AG04450 (cell line): Measurements from ENCODE around the gene DTNBP1. TPM values are rescaled to one million over a fixed set of nuclear protein-coding genes. Genes with fewer than 3 reads are reported as not detected.

Source experiments
- CTCF ChIA-PET: fragments of 300-600, 350-600 bp; formaldehyde crosslinking; extraction: SDS; loops from one replicate; lab custom pipeline; 2022; ENCODE audit warnings: antibody characterized with exemption, inconsistent platforms; lab: Charles Lee
- POLR2A ChIA-PET: fragments of 350-600 bp; formaldehyde crosslinking; extraction: SDS; loops from one replicate; lab custom pipeline; 2021; ENCODE audit warnings: antibody characterized with exemption, inconsistent platforms; lab: Yijun Ruan, JAX
- DNase-seq: peaks from one replicate; pipeline ENCODE4 v3.0.0-alpha.2; 2011; ENCODE audit warnings: low read depth, low spot score
- H3K27ac ChIP-seq: one replicate; pipeline ENCODE4 v1.5.1; 2012; ENCODE audit warnings: low read depth, low read length, control low read depth
- H3K27me3 ChIP-seq: one replicate; pipeline ENCODE4 v1.6.0; 2012; ENCODE audit warnings: low read length; ENCODE audit not compliant: control insufficient read depth, insufficient read depth
- H3K4me3 ChIP-seq: 2 replicates; pipeline ENCODE4 v1.5.1; 2011; ENCODE audit warnings: mild to moderate bottlenecking, low read depth, low read length, control low read depth
- H3K9me3 ChIP-seq: 2 replicates; pipeline ENCODE4 v1.5.1; 2012; ENCODE audit warnings: low read length; ENCODE audit not compliant: control insufficient read depth, insufficient read depth
- polyA plus RNA-seq: library from polyadenylated mRNA; depleted of rRNA; stranded (reverse); fragments of >200 nt; gene quantifications from 2 replicates; pipeline ENCODE4 v1.2.3, GENCODE V29; 2011
- TF ChIP-seq, protein P1 (sequence below): IDR thresholded peaks from 2 replicates; pipeline ENCODE4 v1.5.1; 2011; ENCODE audit warnings: low read depth, low read length, control low read depth, inconsistent platforms

DTNBP1 gene
- polyA plus RNA-seq, 1 experiment, result 15.2 TPM

DNA sequence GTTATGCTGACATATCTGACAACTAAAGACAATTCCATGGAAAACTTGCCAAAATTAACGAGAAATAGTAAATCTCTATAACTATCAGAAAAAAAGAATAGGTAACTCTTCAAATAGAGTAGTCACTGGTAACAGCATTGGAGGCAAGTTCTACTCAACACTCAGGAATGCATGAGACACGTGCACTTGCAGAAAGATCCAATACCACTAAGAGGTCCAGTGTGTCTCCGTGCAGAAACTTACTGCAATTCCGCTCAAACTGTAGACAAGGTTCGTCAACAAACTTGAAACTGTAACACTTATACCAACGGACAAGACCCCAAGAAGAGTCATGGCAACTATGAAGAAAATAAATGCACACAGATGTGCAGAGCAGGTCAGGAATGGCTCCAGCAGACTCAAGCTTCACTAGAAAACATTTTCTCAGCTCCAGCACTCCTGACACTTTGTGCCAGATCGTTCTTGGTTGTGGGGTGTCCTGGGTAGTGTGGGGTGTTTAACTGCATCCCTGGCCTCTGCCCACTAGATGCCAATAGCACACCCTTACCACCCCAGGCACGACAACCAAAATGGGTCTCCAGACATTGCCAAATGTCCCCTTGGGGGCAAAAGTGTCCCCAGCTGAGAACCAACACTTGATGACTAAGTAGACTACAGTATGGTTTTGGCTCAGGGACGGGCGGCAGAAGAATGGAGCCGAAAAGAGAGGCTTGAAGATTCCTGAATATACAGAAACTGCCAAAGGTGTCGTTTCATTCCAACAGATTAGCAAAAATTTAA, 134.8 kb downstream of the DTNBP1 start:
- TF ChIP-seq, protein P1, sequence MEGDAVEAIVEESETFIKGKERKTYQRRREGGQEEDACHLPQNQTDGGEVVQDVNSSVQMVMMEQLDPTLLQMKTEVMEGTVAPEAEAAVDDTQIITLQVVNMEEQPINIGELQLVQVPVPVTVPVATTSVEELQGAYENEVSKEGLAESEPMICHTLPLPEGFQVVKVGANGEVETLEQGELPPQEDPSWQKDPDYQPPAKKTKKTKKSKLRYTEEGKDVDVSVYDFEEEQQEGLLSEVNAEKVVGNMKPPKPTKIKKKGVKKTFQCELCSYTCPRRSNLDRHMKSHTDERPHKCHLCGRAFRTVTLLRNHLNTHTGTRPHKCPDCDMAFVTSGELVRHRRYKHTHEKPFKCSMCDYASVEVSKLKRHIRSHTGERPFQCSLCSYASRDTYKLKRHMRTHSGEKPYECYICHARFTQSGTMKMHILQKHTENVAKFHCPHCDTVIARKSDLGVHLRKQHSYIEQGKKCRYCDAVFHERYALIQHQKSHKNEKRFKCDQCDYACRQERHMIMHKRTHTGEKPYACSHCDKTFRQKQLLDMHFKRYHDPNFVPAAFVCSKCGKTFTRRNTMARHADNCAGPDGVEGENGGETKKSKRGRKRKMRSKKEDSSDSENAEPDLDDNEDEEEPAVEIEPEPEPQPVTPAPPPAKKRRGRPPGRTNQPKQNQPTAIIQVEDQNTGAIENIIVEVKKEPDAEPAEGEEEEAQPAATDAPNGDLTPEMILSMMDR, result no peak
- ChIA-PET CTCF (no interaction called here), POLR2A (no interaction called here)
- DNase-seq, result no peak
- Histone ChIP-seq H3K27ac (no peak overlapping the region), H3K27me3 (no peaks in the 10 kb centered on the region), H3K4me3 (no peak overlapping the region), H3K9me3 (peaks cover 13% of the 10 kb centered on the region)

DNA sequence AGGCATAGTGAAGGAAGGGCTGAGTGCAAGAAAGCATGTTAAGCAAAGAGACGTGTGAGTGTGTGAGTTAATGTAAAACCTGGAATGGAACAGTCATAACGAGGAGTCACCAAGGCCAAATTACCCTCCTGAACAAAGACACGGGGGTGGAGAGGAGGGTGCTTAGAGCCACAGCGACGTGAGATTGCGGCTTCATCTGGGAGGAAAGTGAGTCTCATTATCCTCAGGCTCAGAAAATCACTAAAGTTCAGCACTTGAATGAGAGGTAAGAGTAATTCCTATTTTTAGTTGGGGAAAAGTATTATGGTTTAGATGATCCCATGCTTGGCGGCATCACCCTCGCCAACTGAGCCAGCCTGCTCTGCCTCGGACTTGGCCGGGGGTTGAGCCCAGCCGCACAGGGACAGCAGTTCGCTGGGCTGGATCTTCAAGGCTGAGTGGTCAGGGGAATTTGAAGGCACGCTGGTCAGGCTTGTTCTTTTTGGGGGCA, 136.6 kb downstream of the DTNBP1 start:
- Histone ChIP-seq H3K9me3 (peaks cover 13% of the 10 kb centered on the region), H3K4me3 (no peak overlapping the region), H3K27me3 (no peaks in the 10 kb centered on the region), H3K27ac (no peak overlapping the region)
- TF ChIP-seq, protein P1, result no peak
- ChIA-PET CTCF (no interaction called here), POLR2A (no interaction called here)
- DNase-seq, result no peak

DNA sequence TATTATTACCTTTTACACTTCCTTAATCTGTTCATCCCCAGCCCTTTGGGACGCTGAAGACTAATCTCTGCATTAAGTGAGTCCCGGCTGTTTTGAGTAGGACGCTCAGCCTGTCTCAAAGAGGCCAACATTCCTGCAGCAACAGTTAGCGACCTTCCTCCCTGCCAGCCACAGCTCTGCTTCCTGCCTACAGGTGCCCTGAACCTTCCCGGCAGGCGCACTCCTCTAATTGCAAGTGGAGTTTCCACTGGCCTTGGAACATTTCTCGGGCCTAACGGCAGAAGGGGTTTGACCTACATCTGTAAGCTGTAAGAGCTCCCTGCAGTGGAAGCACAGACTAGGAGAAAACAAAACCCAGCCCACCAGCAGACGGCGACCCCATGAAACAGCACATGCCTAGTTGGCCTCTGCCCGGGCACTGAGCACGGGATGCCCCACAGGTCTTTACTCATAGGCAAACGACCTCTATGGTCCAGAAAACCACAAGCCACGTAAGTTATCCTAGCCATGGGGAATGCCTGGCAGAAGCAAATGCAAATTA, 137.9 kb downstream of the DTNBP1 start:
- peaks cover 13% of the 10 kb centered on the region for H3K9me3 ChIP-seq
- H3K4me3 ChIP-seq, result no peak overlapping the region
- DNase-seq, result no peak
- H3K27ac ChIP-seq, result no peak overlapping the region
- TF ChIP-seq, protein P1, result no peak
- no peaks in the 10 kb centered on the region for H3K27me3 ChIP-seq
- CTCF ChIA-PET, result no interaction called here
- POLR2A ChIA-PET, result no interaction called here

DNA sequence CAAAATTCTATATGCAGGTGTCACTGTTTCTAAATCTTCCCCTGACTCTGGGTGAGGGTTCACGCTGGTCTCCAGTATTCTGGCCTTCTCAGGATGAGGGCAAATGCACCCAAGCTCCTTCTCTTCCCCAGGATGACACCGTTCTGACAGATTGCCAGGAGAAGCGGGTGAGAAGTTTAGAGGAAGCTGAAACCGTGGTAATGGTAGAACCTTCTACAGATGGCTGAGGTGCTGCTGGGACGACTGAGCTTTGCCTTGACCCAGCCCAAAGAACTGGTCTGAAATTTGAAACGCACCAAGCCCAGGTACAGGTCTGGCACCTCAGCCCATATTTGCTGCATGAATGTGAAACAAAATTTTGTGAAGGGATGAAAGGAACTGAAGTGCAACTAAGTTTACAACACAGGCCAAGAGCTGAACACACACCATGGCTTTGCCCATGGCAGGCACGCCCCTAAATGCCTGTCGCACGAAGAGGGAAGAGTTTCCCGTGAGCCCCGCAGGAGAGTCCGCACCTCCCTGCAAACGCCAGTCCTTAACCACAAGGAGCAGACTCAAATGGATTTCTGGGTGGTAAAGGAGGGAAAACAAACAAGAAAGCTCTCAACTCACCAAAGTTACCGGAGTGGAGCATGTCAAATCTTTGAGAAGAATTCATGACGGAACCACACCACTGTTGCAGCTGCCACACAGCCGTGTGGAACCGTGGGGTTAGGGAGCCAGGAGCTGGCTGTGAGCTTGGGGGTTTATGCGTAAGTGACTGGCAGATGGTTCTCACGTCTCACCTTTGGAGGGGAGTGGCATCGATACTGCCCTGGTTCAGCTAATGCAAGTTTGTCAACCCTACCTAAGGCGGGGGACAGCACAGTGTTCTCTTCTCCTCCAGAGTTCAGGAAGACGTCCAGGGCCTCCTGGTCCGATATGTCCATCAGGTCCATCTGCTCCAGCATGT, 138.9 kb downstream of the DTNBP1 start:
- TF ChIP-seq, protein P1, result no peak
- ChIA-PET CTCF (no interaction called here), POLR2A (no interaction called here)

More for the DNA sequence above, 138.9 kb downstream of the DTNBP1 start:
- no peaks in the 10 kb centered on the region for H3K27me3 ChIP-seq
- H3K9me3 ChIP-seq, result peaks cover 13% of the 10 kb centered on the region
- DNase-seq, result no peak
- H3K27ac ChIP-seq, result no peak overlapping the region
- H3K4me3 ChIP-seq, result no peak overlapping the region
